Osteocyte (in vitro differentiated cells): ENCODE measurements around the gene TESPA1. TPM values are rescaled to one million over a fixed set of nuclear protein-coding genes. Genes with fewer than 3 reads are reported as not detected.
"Not testable (repeated sequence)": the region's sequence is repeated elsewhere in the genome, so short reads cannot be mapped to it uniquely, and the experiment has no call there.

Source experiments
- DNase-seq: peaks from one replicate; pipeline ENCODE4 v3.0.0; 2021; ENCODE audit warnings: mixed read lengths; ENCODE audit not compliant: unreplicated experiment; ENCODE audit errors: extremely low spot score
- H3K27ac Mint-ChIP-seq: one replicate; pipeline ENCODE4 v1.8.0; 2021; ENCODE audit warnings: mild to moderate bottlenecking, mixed read lengths; ENCODE audit not compliant: unreplicated experiment
- H3K27me3 Mint-ChIP-seq: one replicate; pipeline ENCODE4 v1.8.0; 2021; ENCODE audit warnings: mixed read lengths; ENCODE audit not compliant: unreplicated experiment
- H3K36me3 Mint-ChIP-seq: one replicate; pipeline ENCODE4 v1.8.0; 2021; ENCODE audit warnings: mixed read lengths; ENCODE audit not compliant: unreplicated experiment
- H3K4me1 Mint-ChIP-seq: one replicate; pipeline ENCODE4 v1.8.0; 2021; ENCODE audit warnings: mixed read lengths; ENCODE audit not compliant: unreplicated experiment
- H3K4me3 Mint-ChIP-seq: one replicate; pipeline ENCODE4 v1.8.0; 2021; ENCODE audit warnings: mild to moderate bottlenecking, moderate library complexity, mixed read lengths; ENCODE audit not compliant: unreplicated experiment
- H3K9me3 Mint-ChIP-seq: one replicate; pipeline ENCODE4 v1.8.0; 2021; ENCODE audit warnings: mixed read lengths; ENCODE audit not compliant: unreplicated experiment
- total RNA-seq: library from RNA; stranded (reverse); gene quantifications from 2 replicates; pipeline ENCODE4 v1.2.1, GENCODE V29; 2021
- TF ChIP-seq, protein P1 (sequence below): fragments of 200-600 bp; sonication (generic); IDR thresholded peaks from 2 replicates; pipeline ENCODE4 v1.5.0; 2021; ENCODE audit warnings: antibody characterized with exemption, mild to moderate bottlenecking, moderate library complexity

The TESPA1 gene
- total RNA-seq, 1 donor from 2014 or later, result not detected

GRCh38 chr12:54989829-54990228 lies 5.3 kb upstream of the TESPA1 start:
- no peak for DNase-seq
- H3K27me3 Mint-ChIP-seq, result peaks cover 15% of the 10 kb centered on the region
- H3K9me3 Mint-ChIP-seq, result no peaks in the 10 kb centered on the region
- no peaks in the 10 kb centered on the region for H3K4me1 Mint-ChIP-seq
- no peak overlapping the region for H3K4me3 Mint-ChIP-seq
- H3K27ac Mint-ChIP-seq, result no peak overlapping the region
- H3K36me3 Mint-ChIP-seq, result no peaks in the 10 kb centered on the region
- TF ChIP-seq, protein P1, sequence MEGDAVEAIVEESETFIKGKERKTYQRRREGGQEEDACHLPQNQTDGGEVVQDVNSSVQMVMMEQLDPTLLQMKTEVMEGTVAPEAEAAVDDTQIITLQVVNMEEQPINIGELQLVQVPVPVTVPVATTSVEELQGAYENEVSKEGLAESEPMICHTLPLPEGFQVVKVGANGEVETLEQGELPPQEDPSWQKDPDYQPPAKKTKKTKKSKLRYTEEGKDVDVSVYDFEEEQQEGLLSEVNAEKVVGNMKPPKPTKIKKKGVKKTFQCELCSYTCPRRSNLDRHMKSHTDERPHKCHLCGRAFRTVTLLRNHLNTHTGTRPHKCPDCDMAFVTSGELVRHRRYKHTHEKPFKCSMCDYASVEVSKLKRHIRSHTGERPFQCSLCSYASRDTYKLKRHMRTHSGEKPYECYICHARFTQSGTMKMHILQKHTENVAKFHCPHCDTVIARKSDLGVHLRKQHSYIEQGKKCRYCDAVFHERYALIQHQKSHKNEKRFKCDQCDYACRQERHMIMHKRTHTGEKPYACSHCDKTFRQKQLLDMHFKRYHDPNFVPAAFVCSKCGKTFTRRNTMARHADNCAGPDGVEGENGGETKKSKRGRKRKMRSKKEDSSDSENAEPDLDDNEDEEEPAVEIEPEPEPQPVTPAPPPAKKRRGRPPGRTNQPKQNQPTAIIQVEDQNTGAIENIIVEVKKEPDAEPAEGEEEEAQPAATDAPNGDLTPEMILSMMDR, result no peak

- DNase-seq, result no peak
- Mint-ChIP-seq H3K4me3 (no peak overlapping the region), H3K27ac (no peak overlapping the region), H3K27me3 (peaks cover 11% of the 10 kb centered on the region), H3K4me1 (no peaks in the 10 kb centered on the region), H3K36me3 (no peaks in the 10 kb centered on the region), H3K9me3 (no peaks in the 10 kb centered on the region)
- TF ChIP-seq, protein P1, result no peak
These were observed 4.0 kb upstream of the TESPA1 start for GRCh38 chr12:54988402-54989054.

- no peak for DNase-seq
- peaks cover 10% of the 10 kb centered on the region for H3K27me3 Mint-ChIP-seq
- TF ChIP-seq, protein P1, result no peak
- no peaks in the 10 kb centered on the region for H3K4me1 Mint-ChIP-seq
- H3K27ac Mint-ChIP-seq, result no peak overlapping the region
- H3K9me3 Mint-ChIP-seq, result no peaks in the 10 kb centered on the region
- no peak overlapping the region for H3K4me3 Mint-ChIP-seq
- H3K36me3 Mint-ChIP-seq, result no peaks in the 10 kb centered on the region
These were observed 3.2 kb upstream of the TESPA1 start for GRCh38 chr12:54987611-54988231.

- H3K9me3 Mint-ChIP-seq, H3K4me1 Mint-ChIP-seq, H3K27ac Mint-ChIP-seq, H3K4me3 Mint-ChIP-seq, H3K36me3 Mint-ChIP-seq, DNase-seq, H3K27me3 Mint-ChIP-seq: not testable (repeated sequence)
These were observed 2.2 kb upstream of the TESPA1 start for GRCh38 chr12:54986773-54987172.

GRCh38 chr12:54983536-54984101 lies 943 bp downstream of the TESPA1 start:
- peaks cover 4% of the 10 kb centered on the region for H3K27me3 Mint-ChIP-seq
- H3K4me1 Mint-ChIP-seq, result no peaks in the 10 kb centered on the region
- TF ChIP-seq, protein P1, result no peak
- H3K9me3 Mint-ChIP-seq, result no peaks in the 10 kb centered on the region
- H3K36me3 Mint-ChIP-seq, result no peaks in the 10 kb centered on the region
- no peak for DNase-seq
- H3K4me3 Mint-ChIP-seq, result no peak overlapping the region
- H3K27ac Mint-ChIP-seq, result no peak overlapping the region
